ENCODE measurements around the gene STAM. TPM values are rescaled to one million over a fixed set of nuclear protein-coding genes. Genes with fewer than 3 reads are reported as not detected.

Gene STAM
- total RNA-seq, 1 experiment from 2014 or later: 29.3 TPM

DNA sequence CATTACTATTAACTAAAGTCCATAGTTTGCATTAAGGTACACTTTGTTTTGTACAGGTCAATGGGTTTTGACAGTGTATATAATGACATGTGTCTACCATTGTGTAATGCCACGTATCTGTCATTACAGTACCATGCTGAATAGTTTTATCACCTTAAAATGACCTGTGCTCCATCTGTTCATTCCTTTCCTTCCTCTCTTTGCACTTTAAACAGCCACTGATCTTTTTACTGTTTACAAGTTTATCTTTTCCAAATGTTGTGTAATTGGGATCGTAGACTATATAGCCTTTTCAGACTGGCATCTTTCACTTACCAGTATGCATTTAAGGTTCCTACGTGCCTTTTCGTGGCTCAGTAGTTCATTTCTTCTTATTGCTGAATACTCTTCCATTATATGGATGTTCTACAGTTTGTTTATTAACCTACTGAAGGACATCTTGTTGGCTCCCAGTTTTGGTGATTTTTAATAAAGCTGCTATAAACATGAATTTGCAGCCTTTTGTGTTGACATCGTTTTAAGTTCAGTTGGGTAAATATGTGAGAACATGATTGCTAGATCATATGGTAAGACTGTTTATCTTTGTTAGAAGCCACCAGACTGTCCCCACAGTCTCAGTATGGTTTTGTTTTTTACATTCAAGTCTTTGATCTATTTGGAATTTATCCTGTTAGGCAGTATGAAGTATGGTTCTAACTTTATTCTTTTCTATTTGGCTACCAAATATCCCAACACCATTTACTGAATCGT lies 24.7 kb downstream of the STAM start:
- Histone ChIP-seq H2BK120ac (ENCODE audit: low read depth, low read length, poor library complexity, severe bottlenecking) (no peak overlapping the region), H2AFZ (ENCODE audit: low read length) (no peak overlapping the region), H4K20me1 (ENCODE audit: control insufficient read depth, insufficient read depth, insufficient read length) (no peaks in the 10 kb centered on the region), H3K23me2 (ENCODE audit: insufficient read length, low read depth, low read length, poor library complexity, severe bottlenecking) (no peaks in the 10 kb centered on the region), H2BK5ac (ENCODE audit: insufficient read length, low read length) (no peak overlapping the region), H2BK15ac (ENCODE audit: low read depth, low read length) (no peak overlapping the region), H2BK20ac (ENCODE audit: low read depth, low read length, poor library complexity, severe bottlenecking) (no peak overlapping the region), H3K9ac (ENCODE audit: extremely low read depth, insufficient read length, low read length) (no peak overlapping the region), H3K23ac (ENCODE audit: insufficient read length, low read depth, low read length) (no peak overlapping the region), H3K4me1 (ENCODE audit: insufficient read depth, low read length) (peaks cover 3% of the 10 kb centered on the region; the same call in 1 of the 2 replicates), H3K56ac (ENCODE audit: insufficient read length, low read depth, low read length) (no peak overlapping the region), H4K5ac (ENCODE audit: insufficient read length, low read depth, low read length) (no peak overlapping the region), H2BK12ac (ENCODE audit: insufficient read length, low read depth, low read length) (no peak overlapping the region), H3K79me2 (ENCODE audit: insufficient read depth, low read length) (peaks cover 2% of the 10 kb centered on the region; the same call in 1 of the 2 replicates), H3K79me1 (ENCODE audit: insufficient read depth, low read depth, low read length, poor library complexity, severe bottlenecking) (no peaks in the 10 kb centered on the region), H4K8ac (replicated peaks; ENCODE audit: insufficient read length, low read depth, low read length) (no peak overlapping the region), H2AK5ac (ENCODE audit: insufficient read length, low read length) (no peak overlapping the region), H4K91ac (ENCODE audit: insufficient read length, low read depth, low read length) (no peak overlapping the region), H3T11ph (ENCODE audit: low read length) (no peak overlapping the region), H3K9me3 (ENCODE audit: control insufficient read depth, low read depth, low read length) (no peaks in the 10 kb centered on the region), H3K14ac (ENCODE audit: insufficient read depth, low read length) (no peak overlapping the region), H3K18ac (ENCODE audit: insufficient read length, low read depth, low read length) (no peak overlapping the region), H3K27me3 (ENCODE audit: insufficient read depth, low read length) (no peaks in the 10 kb centered on the region), H3K4me2 (ENCODE audit: insufficient read depth, insufficient read length, low read length) (no peak overlapping the region), H3K4ac (ENCODE audit: low read depth, low read length) (no peak overlapping the region), H3K27ac (ENCODE audit: insufficient read length, low read depth, low read length) (no peak overlapping the region)
- Mint-ChIP-seq H3K9me3 (no peaks in the 10 kb centered on the region), H3K27me3 (ENCODE audit: low read depth) (no peaks in the 10 kb centered on the region), H3K4me1 (peaks cover 52 to 61% of the 10 kb centered on the region in 2 experiments), H3K4me3 (no peak overlapping the region), H3K27ac (peak overlapping the region in 1 of 3 experiments; percentile 76; a peak in 1 of 7 replicates), H3K36me3 (ENCODE audit: insufficient read depth in 1 of 3, low read depth in 3 of 3) (no peaks in the 10 kb centered on the region)
- TF ChIP-seq CTCF (conservative IDR thresholded peaks at IDR 0.05): no peak
- WGBS (ENCODE audit: extremely low coverage, insufficient read length, low lambda C conversion rate): no CpG with 5 or more reads among the region's 6 CpGs
- no peak for DNase-seq

Data from H9 (cell line).